SK-N-SH treated with all-trans-retinoic acid at 6 μM for 48 hours (cell line): ENCODE measurements around the gene RNPEPL1.

ENCODE experiments used
- ATAC-seq: fragments of 200-7000 bp; cut with Tn5 transposase; 3 replicates; pipeline ENCODE4 v1.9.1; 2020; ENCODE audit warnings: mild to moderate bottlenecking, moderate library complexity
- ARNTL ChIP-seq: fragments of 450-650 bp; formaldehyde crosslinking; IDR thresholded peaks from 2 replicates; pipeline ENCODE4 v1.5.0; 2020; ENCODE audit warnings: low read depth, mild to moderate bottlenecking, moderate library complexity, borderline replicate concordance
- BACH2 ChIP-seq: fragments of 250-450 bp; sonication (Bioruptor Pico); IDR thresholded peaks from 2 replicates; pipeline ENCODE4 v1.9.0; 2021; ENCODE audit warnings: mild to moderate bottlenecking, borderline replicate concordance
- CSDC2 ChIP-seq: fragments of 250-450 bp; sonication (Bioruptor Pico); IDR thresholded peaks from 2 replicates; pipeline ENCODE4 v1.5.0; 2020; ENCODE audit warnings: mild to moderate bottlenecking, moderate library complexity
- CSRNP3 ChIP-seq: fragments of 250-450 bp; sonication (Bioruptor Pico); IDR thresholded peaks from 2 replicates; pipeline ENCODE4 v1.5.1; 2021; ENCODE audit warnings: mild to moderate bottlenecking, moderate library complexity
- GLIS3 ChIP-seq: fragments of 250-450 bp; sonication (Bioruptor Pico); IDR thresholded peaks from 2 replicates; pipeline ENCODE4 v1.5.0; 2020; ENCODE audit warnings: mild to moderate bottlenecking, moderate library complexity
- ISL1 ChIP-seq: fragments of 250-450 bp; sonication (Bioruptor Pico); IDR thresholded peaks from 2 replicates; pipeline ENCODE4 v2.1.2; 2022; ENCODE audit warnings: mild to moderate bottlenecking, moderate library complexity
- OSR1 ChIP-seq: fragments of 250-450 bp; sonication (Bioruptor Pico); IDR thresholded peaks from 2 replicates; pipeline ENCODE4 v1.8.0; 2022; ENCODE audit warnings: moderate library complexity, mild to moderate bottlenecking, inconsistent platforms
- PATZ1 ChIP-seq: fragments of 250-450 bp; sonication (Bioruptor Pico); IDR thresholded peaks from 2 replicates; pipeline ENCODE4 v1.8.0; 2020; ENCODE audit warnings: mild to moderate bottlenecking, moderate library complexity, borderline replicate concordance
- PPARA ChIP-seq: fragments of 250-450 bp; sonication (Bioruptor Pico); IDR thresholded peaks from 2 replicates; pipeline ENCODE4 v1.5.0; 2020; ENCODE audit warnings: mild to moderate bottlenecking, borderline replicate concordance
- RARB ChIP-seq: fragments of 250-450 bp; sonication (Bioruptor Pico); IDR thresholded peaks from 2 replicates; pipeline ENCODE4 v1.8.0; 2021; ENCODE audit warnings: mild to moderate bottlenecking, moderate library complexity
- SNAI2 ChIP-seq: fragments of 250-450 bp; sonication (Bioruptor Pico); IDR thresholded peaks from 2 replicates; pipeline ENCODE4 v1.5.0; 2020; ENCODE audit warnings: mild to moderate bottlenecking, moderate library complexity
- TCF4 ChIP-seq: fragments of 250-450 bp; sonication (Bioruptor Pico); IDR thresholded peaks from 2 replicates; pipeline ENCODE4 v1.8.0; 2021; ENCODE audit warnings: mild to moderate bottlenecking, moderate library complexity, borderline replicate concordance
- TOX ChIP-seq: fragments of 250-450 bp; sonication (Bioruptor Pico); IDR thresholded peaks from 2 replicates; pipeline ENCODE4 v1.8.0; 2021; ENCODE audit warnings: mild to moderate bottlenecking, moderate library complexity, borderline replicate concordance
- ZC3H10 ChIP-seq: fragments of 250-450 bp; sonication (Bioruptor Pico); IDR thresholded peaks from 2 replicates; pipeline ENCODE4 v1.5.1; 2021; ENCODE audit warnings: mild to moderate bottlenecking, moderate library complexity
- ZNF565 ChIP-seq: fragments of 450-650 bp; formaldehyde crosslinking; conservative IDR thresholded peaks from 2 replicates; pipeline ENCODE4 v1.5.0; 2020; ENCODE audit warnings: low read depth, mild to moderate bottlenecking, moderate library complexity
- ZNF70 ChIP-seq: fragments of 450-650 bp; formaldehyde crosslinking; IDR thresholded peaks from 2 replicates; pipeline ENCODE4 v1.5.0; 2020; ENCODE audit warnings: mild to moderate bottlenecking, moderate library complexity
- ZNF8 ChIP-seq: fragments of 450-650 bp; formaldehyde crosslinking; IDR thresholded peaks from 2 replicates; pipeline ENCODE4 v1.5.0; 2020; ENCODE audit warnings: mild to moderate bottlenecking, moderate library complexity
- TF ChIP-seq, protein P1 (sequence below): fragments of 250-450 bp; sonication (Bioruptor Pico); IDR thresholded peaks from 2 replicates; pipeline ENCODE4 v1.8.0; 2021; ENCODE audit warnings: low read depth, mild to moderate bottlenecking, moderate library complexity, borderline replicate concordance
- TF ChIP-seq, protein P2 (sequence below): fragments of 250-450 bp; sonication (Bioruptor Pico); IDR thresholded peaks from 2 replicates; pipeline ENCODE4 v1.5.0; 2020; ENCODE audit warnings: mild to moderate bottlenecking, moderate library complexity

The RNPEPL1 gene

GRCh38 chr2:240585681-240586197, 17.5 kb downstream of the RNPEPL1 start (continued):
- TF ChIP-seq, protein P1, sequence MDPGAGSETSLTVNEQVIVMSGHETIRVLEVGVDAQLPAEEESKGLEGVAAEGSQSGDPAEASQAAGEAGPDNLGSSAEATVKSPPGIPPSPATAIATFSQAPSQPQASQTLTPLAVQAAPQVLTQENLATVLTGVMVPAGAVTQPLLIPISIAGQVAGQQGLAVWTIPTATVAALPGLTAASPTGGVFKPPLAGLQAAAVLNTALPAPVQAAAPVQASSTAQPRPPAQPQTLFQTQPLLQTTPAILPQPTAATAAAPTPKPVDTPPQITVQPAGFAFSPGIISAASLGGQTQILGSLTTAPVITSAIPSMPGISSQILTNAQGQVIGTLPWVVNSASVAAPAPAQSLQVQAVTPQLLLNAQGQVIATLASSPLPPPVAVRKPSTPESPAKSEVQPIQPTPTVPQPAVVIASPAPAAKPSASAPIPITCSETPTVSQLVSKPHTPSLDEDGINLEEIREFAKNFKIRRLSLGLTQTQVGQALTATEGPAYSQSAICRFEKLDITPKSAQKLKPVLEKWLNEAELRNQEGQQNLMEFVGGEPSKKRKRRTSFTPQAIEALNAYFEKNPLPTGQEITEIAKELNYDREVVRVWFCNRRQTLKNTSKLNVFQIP (CRISPR knock-in tag) = no peak
- TF ChIP-seq BACH2 (CRISPR knock-in tag) = no peak

- ATAC-seq = peak; percentile 96
- TF ChIP-seq, protein P2, sequence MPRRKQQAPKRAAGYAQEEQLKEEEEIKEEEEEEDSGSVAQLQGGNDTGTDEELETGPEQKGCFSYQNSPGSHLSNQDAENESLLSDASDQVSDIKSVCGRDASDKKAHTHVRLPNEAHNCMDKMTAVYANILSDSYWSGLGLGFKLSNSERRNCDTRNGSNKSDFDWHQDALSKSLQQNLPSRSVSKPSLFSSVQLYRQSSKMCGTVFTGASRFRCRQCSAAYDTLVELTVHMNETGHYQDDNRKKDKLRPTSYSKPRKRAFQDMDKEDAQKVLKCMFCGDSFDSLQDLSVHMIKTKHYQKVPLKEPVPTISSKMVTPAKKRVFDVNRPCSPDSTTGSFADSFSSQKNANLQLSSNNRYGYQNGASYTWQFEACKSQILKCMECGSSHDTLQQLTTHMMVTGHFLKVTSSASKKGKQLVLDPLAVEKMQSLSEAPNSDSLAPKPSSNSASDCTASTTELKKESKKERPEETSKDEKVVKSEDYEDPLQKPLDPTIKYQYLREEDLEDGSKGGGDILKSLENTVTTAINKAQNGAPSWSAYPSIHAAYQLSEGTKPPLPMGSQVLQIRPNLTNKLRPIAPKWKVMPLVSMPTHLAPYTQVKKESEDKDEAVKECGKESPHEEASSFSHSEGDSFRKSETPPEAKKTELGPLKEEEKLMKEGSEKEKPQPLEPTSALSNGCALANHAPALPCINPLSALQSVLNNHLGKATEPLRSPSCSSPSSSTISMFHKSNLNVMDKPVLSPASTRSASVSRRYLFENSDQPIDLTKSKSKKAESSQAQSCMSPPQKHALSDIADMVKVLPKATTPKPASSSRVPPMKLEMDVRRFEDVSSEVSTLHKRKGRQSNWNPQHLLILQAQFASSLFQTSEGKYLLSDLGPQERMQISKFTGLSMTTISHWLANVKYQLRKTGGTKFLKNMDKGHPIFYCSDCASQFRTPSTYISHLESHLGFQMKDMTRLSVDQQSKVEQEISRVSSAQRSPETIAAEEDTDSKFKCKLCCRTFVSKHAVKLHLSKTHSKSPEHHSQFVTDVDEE = no peak
- TF ChIP-seq CSRNP3 (CRISPR knock-in tag) = no peak
- peak; percentile 17; the same call in 1 of the 2 replicates for TF ChIP-seq ZNF8 (CRISPR knock-in tag)
- TF ChIP-seq OSR1 (CRISPR knock-in tag) = no peak
- TF ChIP-seq, protein P1 (CRISPR knock-in tag) = no peak
- TF ChIP-seq, all 23 proteins: peak for 1
Measured at GRCh38 chr2:240586198-240586918, 18.1 kb downstream of the RNPEPL1 start, which contains the start of gene CAPN10. Gene CAPN10 (plus strand): TSS chr2:240586734. CDS start chr2:240586912, 178 bp downstream.

- ATAC-seq = peak; percentile 51
- TF ChIP-seq ISL1 (CRISPR knock-in tag) (no peak), BACH2 (CRISPR knock-in tag) (no peak), SNAI2 (no peak), RARB (CRISPR knock-in tag) (no peak), PPARA (CRISPR knock-in tag) (no peak), OSR1 (CRISPR knock-in tag) (no peak), ARNTL (CRISPR knock-in tag) (no peak), TCF4 (no peak), CSDC2 (CRISPR knock-in tag) (no peak), PATZ1 (no peak), ZNF8 (CRISPR knock-in tag) (no peak), TOX (no peak), ZNF70 (CRISPR knock-in tag) (no peak), ZC3H10 (no peak), GLIS3 (no peak), ZNF565 (no peak)
- TF ChIP-seq, protein P1 (CRISPR knock-in tag) = no peak
- TF ChIP-seq, protein P2 = no peak
Measured at GRCh38 chr2:240586919-240587800, 18.9 kb downstream of the RNPEPL1 start.
